Jurkat, Clone E6-1 (cell line): ENCODE measurements around the gene NHLH1.
"Not testable (repeated sequence)": the region's sequence is repeated elsewhere in the genome, so short reads cannot be mapped to it uniquely, and the experiment has no call there.

Source experiments
- DNase-seq: peaks from one replicate; pipeline ENCODE4 v3.0.0-alpha.2; 2011; ENCODE audit warnings: low read depth, low spot score
- H3K4me3 ChIP-seq: 2 replicates; pipeline ENCODE4 v1.5.1; 2011; ENCODE audit warnings: mild to moderate bottlenecking, low read length, control low read depth, moderate library complexity

NHLH1 gene

GRCh38 chr1:160374306-160375110 lies 7.6 kb downstream of the NHLH1 start:
- DNase-seq = no peak
- H3K4me3 ChIP-seq = no peak overlapping the region

- DNase-seq = no peak
- H3K4me3 ChIP-seq = no peak overlapping the region
Observed at GRCh38 chr1:160375788-160376524, 9.1 kb downstream of the NHLH1 start.

- DNase-seq = peak; percentile 74
- no peak overlapping the region for H3K4me3 ChIP-seq
Observed at GRCh38 chr1:160376525-160377131, 9.8 kb downstream of the NHLH1 start.

- DNase-seq = no peak
- H3K4me3 ChIP-seq = no peak overlapping the region
Observed at GRCh38 chr1:160377585-160378206, 10.8 kb downstream of the NHLH1 start.

- H3K4me3 ChIP-seq, DNase-seq: not testable (repeated sequence)
Observed at GRCh38 chr1:160384812-160385211, 17.9 kb downstream of the NHLH1 start.

- DNase-seq, H3K4me3 ChIP-seq: not testable (repeated sequence)
Observed at GRCh38 chr1:160388406-160388805, 21.5 kb downstream of the NHLH1 start.

GRCh38 chr1:160394673-160395072 lies 27.8 kb downstream of the NHLH1 start:
- H3K4me3 ChIP-seq = no peak overlapping the region
- DNase-seq = no peak

GRCh38 chr1:160397651-160398050 lies 30.8 kb downstream of the NHLH1 start:
- H3K4me3 ChIP-seq = no peak overlapping the region
- no peak for DNase-seq

GRCh38 chr1:160398823-160399222 lies 32.0 kb downstream of the NHLH1 start:
- no peak overlapping the region for H3K4me3 ChIP-seq
- no peak for DNase-seq

- DNase-seq = no peak
- H3K4me3 ChIP-seq = peak overlapping the region; percentile 58
Observed at GRCh38 chr1:160399544-160400222, 32.8 kb downstream of the NHLH1 start.

- no peak for DNase-seq
Observed at GRCh38 chr1:160400223-160400645, 33.4 kb downstream of the NHLH1 start, which contains the start of gene VANGL2. Gene VANGL2, plus strand, starts transcription at chr1:160400564. Its CDS starts 15,274 bp downstream, at chr1:160415838.

GRCh38 chr1:160400646-160401486 lies 34.0 kb downstream of the NHLH1 start:
- DNase-seq = no peak
- H3K4me3 ChIP-seq = peak overlapping the region; percentile 58

More at GRCh38 chr1:160400223-160400645, 33.4 kb downstream of the NHLH1 start, which contains the start of gene VANGL2:
- H3K4me3 ChIP-seq = peak within 1 kb of the TSS; percentile 58

GRCh38 chr1:160401487-160401805 lies 34.6 kb downstream of the NHLH1 start:
- no peak overlapping the region for H3K4me3 ChIP-seq

GRCh38 chr1:160402001-160402795 lies 35.3 kb downstream of the NHLH1 start:
- no peak overlapping the region for H3K4me3 ChIP-seq
- no peak for DNase-seq

More at GRCh38 chr1:160401487-160401805, 34.6 kb downstream of the NHLH1 start:
- no peak for DNase-seq

- DNase-seq = no peak
- H3K4me3 ChIP-seq = no peak overlapping the region
Observed at GRCh38 chr1:160403244-160403643, 36.4 kb downstream of the NHLH1 start.

- no peak overlapping the region for H3K4me3 ChIP-seq
- DNase-seq = no peak
Observed at GRCh38 chr1:160404094-160404493, 37.2 kb downstream of the NHLH1 start.

GRCh38 chr1:160405331-160405877 lies 38.5 kb downstream of the NHLH1 start:
- DNase-seq = no peak
- H3K4me3 ChIP-seq = no peak overlapping the region
